Smooth muscle cell (in vitro differentiated cells): ENCODE measurements around the gene PODN. TPM values are rescaled to one million over a fixed set of nuclear protein-coding genes. Genes with fewer than 3 reads are reported as not detected.

Experiments used
- DNase-seq: peaks from one replicate; lab custom pipeline; 2025; ENCODE audit not compliant: unreplicated experiment; lab: John Stamatoyannopoulos, UW
- H2AFZ ChIP-seq: fragments of 200-600 bp; sonication (generic); 2 replicates; pipeline ENCODE4 v1.6.0; 2016; ENCODE audit warnings: antibody characterized with exemption, low read depth, mild to moderate bottlenecking
- H3F3A ChIP-seq: fragments of 200-600 bp; sonication (generic); 2 replicates; pipeline ENCODE4 v1.6.0; 2017; ENCODE audit warnings: antibody characterized with exemption, low read depth
- H3K27ac ChIP-seq: fragments of 200-600 bp; sonication (generic); 2 replicates; pipeline ENCODE4 v1.5.1; 2016; ENCODE audit warnings: low read depth, mild to moderate bottlenecking
- H3K27me3 ChIP-seq: fragments of 200-600 bp; sonication (generic); 2 replicates; pipeline ENCODE4 v1.6.1; 2016; ENCODE audit warnings: low read depth, mild to moderate bottlenecking
- H3K36me3 ChIP-seq: fragments of 200-600 bp; sonication (generic); 2 replicates; pipeline ENCODE4 v1.5.1; 2016; ENCODE audit warnings: low read depth
- H3K4me1 ChIP-seq: fragments of 200-600 bp; sonication (generic); 2 replicates; pipeline ENCODE4 v1.5.1; 2016; ENCODE audit warnings: low read depth
- H3K4me2 ChIP-seq: fragments of 200-600 bp; sonication (generic); 2 replicates; pipeline ENCODE4 v1.6.0; 2016; ENCODE audit warnings: mild to moderate bottlenecking
- H3K4me3 ChIP-seq: fragments of 200-600 bp; sonication (generic); 2 replicates; pipeline ENCODE4 v1.5.1; 2016; ENCODE audit warnings: mild to moderate bottlenecking
- H3K79me2 ChIP-seq: fragments of 200-600 bp; sonication (generic); 2 replicates; pipeline ENCODE4 v1.6.0; 2016; ENCODE audit warnings: low read depth, mild to moderate bottlenecking
- H3K9ac ChIP-seq: fragments of 200-600 bp; sonication (generic); 2 replicates; pipeline ENCODE4 v1.6.0; 2016; ENCODE audit warnings: low read depth
- H3K9me3 ChIP-seq: fragments of 200-600 bp; sonication (generic); replicated peaks from 2 replicates; pipeline ENCODE4 v1.5.1; 2016; ENCODE audit warnings: low read depth
- H4K20me1 ChIP-seq: fragments of 200-600 bp; sonication (generic); 2 replicates; pipeline ENCODE4 v1.6.0; 2016; ENCODE audit warnings: low read depth
- WGBS: methylation state at CpG from one replicate; pipeline ENCODE4 v1.1.7; 2016; ENCODE audit warnings: low lambda C conversion rate; 5-methylcytosine and 5-hydroxymethylcytosine counted together
- polyA plus RNA-seq: library from polyadenylated mRNA; unstranded; fragments of >200 nt; fragmentation: Nextera tagmentation; extraction: Ambion mirVana; gene quantifications from 2 replicates; pipeline ENCODE4 v1.2.1, GENCODE V29; 2016
- total RNA-seq: library from RNA; depleted of rRNA; stranded (reverse); fragments of >200 nt; gene quantifications from 2 replicates; pipeline ENCODE4 v1.2.3, GENCODE V29; 2014
- TF ChIP-seq, protein P1 (sequence below): fragments of 200-600 bp; sonication (generic); IDR thresholded peaks from 2 replicates; pipeline ENCODE4 v1.5.1; 2017; ENCODE audit warnings: borderline replicate concordance, mild to moderate bottlenecking, antibody characterized with exemption; ENCODE audit not compliant: insufficient read depth, poor library complexity, severe bottlenecking

Gene PODN
- total and polyA plus RNA-seq, 2 experiments from 2014 or later, result 0.27 to 0.45 TPM

DNA sequence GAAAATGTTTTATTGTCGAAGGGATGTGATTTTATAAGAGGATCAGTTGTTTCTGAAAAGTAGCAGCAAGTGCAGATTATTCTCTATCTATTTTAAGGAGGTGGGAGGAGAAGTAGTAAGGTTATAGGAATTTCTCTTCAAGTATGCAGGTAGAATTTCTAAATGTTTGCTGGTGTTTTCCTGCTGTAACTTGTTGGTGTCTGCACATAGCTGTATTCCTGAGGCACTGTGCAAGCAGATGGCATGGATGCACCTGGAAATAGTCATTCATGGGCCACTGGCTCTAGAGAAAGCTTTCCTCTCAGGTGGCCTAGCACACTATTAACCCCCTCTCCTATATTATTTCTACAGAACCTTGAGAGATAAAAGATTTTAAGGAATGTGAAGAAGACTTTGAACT, 30.3 kb upstream of the PODN start:
- H3F3A ChIP-seq, result no peaks in the 10 kb centered on the region
- peaks cover 5% of the 10 kb centered on the region for H4K20me1 ChIP-seq
- TF ChIP-seq, protein P1, sequence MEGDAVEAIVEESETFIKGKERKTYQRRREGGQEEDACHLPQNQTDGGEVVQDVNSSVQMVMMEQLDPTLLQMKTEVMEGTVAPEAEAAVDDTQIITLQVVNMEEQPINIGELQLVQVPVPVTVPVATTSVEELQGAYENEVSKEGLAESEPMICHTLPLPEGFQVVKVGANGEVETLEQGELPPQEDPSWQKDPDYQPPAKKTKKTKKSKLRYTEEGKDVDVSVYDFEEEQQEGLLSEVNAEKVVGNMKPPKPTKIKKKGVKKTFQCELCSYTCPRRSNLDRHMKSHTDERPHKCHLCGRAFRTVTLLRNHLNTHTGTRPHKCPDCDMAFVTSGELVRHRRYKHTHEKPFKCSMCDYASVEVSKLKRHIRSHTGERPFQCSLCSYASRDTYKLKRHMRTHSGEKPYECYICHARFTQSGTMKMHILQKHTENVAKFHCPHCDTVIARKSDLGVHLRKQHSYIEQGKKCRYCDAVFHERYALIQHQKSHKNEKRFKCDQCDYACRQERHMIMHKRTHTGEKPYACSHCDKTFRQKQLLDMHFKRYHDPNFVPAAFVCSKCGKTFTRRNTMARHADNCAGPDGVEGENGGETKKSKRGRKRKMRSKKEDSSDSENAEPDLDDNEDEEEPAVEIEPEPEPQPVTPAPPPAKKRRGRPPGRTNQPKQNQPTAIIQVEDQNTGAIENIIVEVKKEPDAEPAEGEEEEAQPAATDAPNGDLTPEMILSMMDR, result no peak
- WGBS, result 100% methylated on average over 1 of the region's 1 CpG
- no peak overlapping the region for H3K9ac ChIP-seq
- H3K36me3 ChIP-seq, result no peaks in the 10 kb centered on the region
- no peak overlapping the region for H3K4me2 ChIP-seq
- H3K79me2 ChIP-seq, result no peaks in the 10 kb centered on the region
- H3K9me3 ChIP-seq, result no peaks in the 10 kb centered on the region
- DNase-seq, result no peak
- H2AFZ ChIP-seq, result no peak overlapping the region
- H3K4me3 ChIP-seq, result no peak overlapping the region
- no peaks in the 10 kb centered on the region for H3K27me3 ChIP-seq
- peak overlapping the region; percentile 1 for H3K27ac ChIP-seq
- no peaks in the 10 kb centered on the region for H3K4me1 ChIP-seq

DNA sequence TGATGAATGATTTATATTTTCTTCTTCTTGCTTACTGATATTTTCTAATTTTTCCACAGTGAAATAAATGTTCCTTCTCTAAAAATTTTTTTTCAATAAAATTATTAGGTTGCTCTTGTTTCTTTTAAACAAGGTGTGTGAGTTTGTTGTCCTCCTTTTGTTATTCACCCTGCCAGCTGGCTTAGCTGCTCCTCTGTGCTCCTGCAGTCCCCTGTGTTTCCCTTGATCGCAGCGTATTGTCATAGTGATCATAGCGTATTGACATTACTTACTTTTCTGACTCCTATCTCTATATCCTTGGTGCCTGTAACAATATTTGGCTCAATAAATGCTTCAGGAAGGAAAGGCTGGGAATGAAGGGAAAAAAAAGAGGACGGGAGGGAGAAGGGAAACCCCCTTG, 24.9 kb upstream of the PODN start:
- 95% methylated on average over 4 of the region's 4 CpGs for WGBS
- no peaks in the 10 kb centered on the region for H3F3A ChIP-seq

DNA sequence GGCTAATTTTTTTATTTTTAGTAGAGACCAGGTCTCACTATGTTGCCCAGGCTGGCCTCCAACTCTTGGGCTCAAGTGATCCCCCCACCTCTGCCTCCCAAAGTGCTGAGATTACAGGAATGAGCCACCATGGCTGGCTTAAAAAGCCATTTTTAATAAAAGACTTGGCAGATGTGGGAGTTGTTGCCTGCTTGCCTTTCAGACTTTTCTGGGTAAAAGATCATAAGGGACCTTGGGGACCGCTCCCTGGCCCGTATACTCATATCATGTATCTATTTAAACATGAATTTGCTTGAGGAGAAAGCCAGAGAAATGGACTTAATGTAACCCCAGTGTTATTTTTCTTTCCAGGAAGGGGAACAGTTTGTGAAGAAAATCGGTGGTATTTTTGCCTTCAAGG, 23.4 kb upstream of the PODN start:
- Histone ChIP-seq H3K4me1 (no peaks in the 10 kb centered on the region), H3F3A (no peaks in the 10 kb centered on the region), H3K79me2 (no peaks in the 10 kb centered on the region), H3K9ac (no peak overlapping the region), H3K9me3 (no peaks in the 10 kb centered on the region), H3K36me3 (no peaks in the 10 kb centered on the region), H3K27me3 (no peaks in the 10 kb centered on the region), H3K4me2 (no peak overlapping the region), H3K27ac (no peak overlapping the region), H4K20me1 (peaks cover 2% of the 10 kb centered on the region), H3K4me3 (no peak overlapping the region), H2AFZ (no peak overlapping the region)
- no peak for DNase-seq
- TF ChIP-seq, protein P1, result no peak
- 97% methylated on average over 3 of the region's 3 CpGs for WGBS

More for the DNA sequence above, 24.9 kb upstream of the PODN start:
- no peak overlapping the region for H2AFZ ChIP-seq
- no peaks in the 10 kb centered on the region for H3K79me2 ChIP-seq
- no peaks in the 10 kb centered on the region for H3K36me3 ChIP-seq
- no peak for DNase-seq
- no peaks in the 10 kb centered on the region for H3K27me3 ChIP-seq
- H3K4me3 ChIP-seq, result no peak overlapping the region
- H3K27ac ChIP-seq, result no peak overlapping the region
- no peaks in the 10 kb centered on the region for H4K20me1 ChIP-seq
- TF ChIP-seq, protein P1, result no peak
- H3K9me3 ChIP-seq, result no peaks in the 10 kb centered on the region
- H3K4me2 ChIP-seq, result no peak overlapping the region
- H3K9ac ChIP-seq, result no peak overlapping the region
- H3K4me1 ChIP-seq, result no peaks in the 10 kb centered on the region

DNA sequence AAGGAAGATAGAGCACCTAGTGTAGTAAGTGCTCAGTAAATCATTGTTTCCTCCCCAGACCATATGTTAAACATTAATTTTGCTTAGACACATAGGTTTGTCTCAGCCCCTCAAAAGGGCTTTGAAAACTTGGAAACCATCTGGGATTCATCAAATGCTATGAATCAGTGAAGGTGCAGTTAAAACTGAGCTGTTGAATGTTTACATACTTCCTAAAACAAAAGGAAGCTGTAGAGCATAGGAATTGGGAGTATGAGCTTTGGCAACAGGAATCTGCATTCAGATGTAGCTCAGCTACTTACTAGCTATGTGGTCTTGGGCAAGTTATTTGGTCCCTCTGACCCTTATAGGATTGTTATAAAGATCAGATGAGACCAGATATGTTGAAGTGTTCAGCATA, 18.7 kb upstream of the PODN start:
- H3F3A ChIP-seq, result no peaks in the 10 kb centered on the region
- no peaks in the 10 kb centered on the region for H3K36me3 ChIP-seq
- H3K4me1 ChIP-seq, result no peaks in the 10 kb centered on the region
- peaks cover 22% of the 10 kb centered on the region for H4K20me1 ChIP-seq
- TF ChIP-seq, protein P1, result no peak
- no peak overlapping the region for H3K9ac ChIP-seq
- no peaks in the 10 kb centered on the region for H3K79me2 ChIP-seq
- no peak overlapping the region for H3K27ac ChIP-seq
- no peak for DNase-seq
- no peak overlapping the region for H3K4me2 ChIP-seq
- H3K9me3 ChIP-seq, result no peaks in the 10 kb centered on the region
- no peak overlapping the region for H3K4me3 ChIP-seq
- no peak overlapping the region for H2AFZ ChIP-seq
- no peaks in the 10 kb centered on the region for H3K27me3 ChIP-seq
